ENCODE measurements around the gene ARHGAP33. TPM values are rescaled to one million over a fixed set of nuclear protein-coding genes. Genes with fewer than 3 reads are reported as not detected.

Gene ARHGAP33
- polyA plus RNA-seq, 1 donor from 2014 or later, result 20.5 TPM

DNA sequence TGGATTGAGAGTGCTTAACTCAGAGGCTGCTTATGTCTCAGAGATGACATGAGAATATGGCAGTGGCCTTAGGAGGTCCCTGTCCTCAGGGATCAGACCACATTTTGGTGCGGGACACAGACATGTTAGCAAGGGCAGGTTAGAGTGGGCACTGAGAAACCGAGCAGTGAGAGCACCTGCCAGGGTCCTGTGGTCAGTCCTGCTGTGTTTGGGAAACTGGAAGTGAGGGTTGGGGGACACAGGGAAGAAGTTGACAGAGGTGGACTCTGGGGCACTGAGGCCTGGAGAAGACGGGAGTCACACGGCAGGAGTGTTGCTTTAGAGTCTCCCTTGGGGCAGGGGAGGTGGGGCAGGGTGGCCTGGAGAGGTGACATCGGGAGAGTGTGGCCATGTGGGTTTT, 40.5 kb upstream of the ARHGAP33 start (continued):
- TF ChIP-seq EZH2 (IDR thresholded peaks at IDR 0.05; ENCODE audit: borderline replicate concordance, insufficient read depth, low read length, poor library complexity, severe bottlenecking) (no peak), SMC3 (conservative IDR thresholded peaks at IDR 0.05; ENCODE audit: poor library complexity) (no peak)

DNA sequence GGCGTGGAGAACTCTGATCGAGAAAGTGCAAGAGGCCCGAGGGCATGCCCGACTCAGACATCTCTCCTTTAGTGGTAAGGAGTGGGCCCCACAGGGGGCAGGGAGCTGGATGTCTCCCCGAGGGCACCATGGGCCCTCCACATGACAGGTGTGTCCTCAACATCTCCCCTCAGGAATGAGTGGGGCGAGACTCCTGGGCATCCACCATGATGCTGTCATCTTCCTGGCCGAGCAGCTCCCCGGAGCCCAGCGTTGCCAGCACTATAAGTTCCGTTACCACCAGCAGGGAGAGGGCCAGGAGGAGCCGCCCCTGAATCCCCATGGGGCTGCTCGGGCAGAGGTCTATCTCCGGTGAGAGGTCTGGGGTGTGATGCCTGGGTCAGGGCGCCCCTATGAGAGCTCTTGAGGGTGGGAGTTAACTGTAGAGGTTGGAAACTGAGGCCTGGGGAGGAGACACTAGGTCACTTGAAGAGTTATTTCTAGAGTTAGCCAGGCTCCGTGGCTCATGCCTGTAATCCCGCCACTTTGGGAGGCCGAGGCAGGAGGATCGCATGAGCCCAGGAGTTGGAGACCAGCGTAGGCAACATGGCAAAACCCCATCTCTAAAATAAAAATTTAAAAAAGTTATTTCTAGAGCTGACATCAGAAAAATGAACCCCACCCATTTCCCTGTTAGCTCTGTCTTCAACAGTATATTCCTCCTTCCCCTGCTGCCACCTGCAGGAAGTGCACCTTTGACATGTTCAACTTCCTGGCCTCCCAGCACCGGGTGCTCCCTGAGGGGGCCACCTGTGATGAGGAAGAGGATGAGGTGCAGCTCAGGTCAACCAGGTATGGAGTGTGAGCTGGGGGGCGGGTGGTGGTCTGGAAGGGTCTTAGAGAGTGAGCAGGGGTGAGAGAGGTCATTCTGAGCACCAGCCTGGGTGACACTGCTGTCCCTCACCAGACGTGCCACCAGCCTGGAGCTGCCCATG, 38.2 kb upstream of the ARHGAP33 start:
- no peak overlapping the region for H3K27ac ChIP-seq (ENCODE audit: low read length)
- TF ChIP-seq MXI1 (conservative IDR thresholded peaks at IDR 0.05; ENCODE audit: poor library complexity, severe bottlenecking), result no peak
- TF ChIP-seq TAF1 (IDR thresholded peaks at IDR 0.05; ENCODE audit: low read depth), result no peak
- no peak for TF ChIP-seq EP300 (conservative IDR thresholded peaks at IDR 0.05; ENCODE audit: poor library complexity, severe bottlenecking)
- TF ChIP-seq POLR2AphosphoS5 (IDR thresholded peaks at IDR 0.05), result no peak
- TF ChIP-seq, protein P1, sequence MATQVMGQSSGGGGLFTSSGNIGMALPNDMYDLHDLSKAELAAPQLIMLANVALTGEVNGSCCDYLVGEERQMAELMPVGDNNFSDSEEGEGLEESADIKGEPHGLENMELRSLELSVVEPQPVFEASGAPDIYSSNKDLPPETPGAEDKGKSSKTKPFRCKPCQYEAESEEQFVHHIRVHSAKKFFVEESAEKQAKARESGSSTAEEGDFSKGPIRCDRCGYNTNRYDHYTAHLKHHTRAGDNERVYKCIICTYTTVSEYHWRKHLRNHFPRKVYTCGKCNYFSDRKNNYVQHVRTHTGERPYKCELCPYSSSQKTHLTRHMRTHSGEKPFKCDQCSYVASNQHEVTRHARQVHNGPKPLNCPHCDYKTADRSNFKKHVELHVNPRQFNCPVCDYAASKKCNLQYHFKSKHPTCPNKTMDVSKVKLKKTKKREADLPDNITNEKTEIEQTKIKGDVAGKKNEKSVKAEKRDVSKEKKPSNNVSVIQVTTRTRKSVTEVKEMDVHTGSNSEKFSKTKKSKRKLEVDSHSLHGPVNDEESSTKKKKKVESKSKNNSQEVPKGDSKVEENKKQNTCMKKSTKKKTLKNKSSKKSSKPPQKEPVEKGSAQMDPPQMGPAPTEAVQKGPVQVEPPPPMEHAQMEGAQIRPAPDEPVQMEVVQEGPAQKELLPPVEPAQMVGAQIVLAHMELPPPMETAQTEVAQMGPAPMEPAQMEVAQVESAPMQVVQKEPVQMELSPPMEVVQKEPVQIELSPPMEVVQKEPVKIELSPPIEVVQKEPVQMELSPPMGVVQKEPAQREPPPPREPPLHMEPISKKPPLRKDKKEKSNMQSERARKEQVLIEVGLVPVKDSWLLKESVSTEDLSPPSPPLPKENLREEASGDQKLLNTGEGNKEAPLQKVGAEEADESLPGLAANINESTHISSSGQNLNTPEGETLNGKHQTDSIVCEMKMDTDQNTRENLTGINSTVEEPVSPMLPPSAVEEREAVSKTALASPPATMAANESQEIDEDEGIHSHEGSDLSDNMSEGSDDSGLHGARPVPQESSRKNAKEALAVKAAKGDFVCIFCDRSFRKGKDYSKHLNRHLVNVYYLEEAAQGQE (IDR thresholded peaks at IDR 0.05; ENCODE audit: borderline replicate concordance), result no peak
- TF ChIP-seq RAD21 (conservative IDR thresholded peaks at IDR 0.05), result no peak
- no peak for TF ChIP-seq SMC3 (conservative IDR thresholded peaks at IDR 0.05; ENCODE audit: poor library complexity)
- no peak for TF ChIP-seq EZH2 (IDR thresholded peaks at IDR 0.05; ENCODE audit: borderline replicate concordance, insufficient read depth, low read length, poor library complexity, severe bottlenecking)
- TF ChIP-seq, protein P2, sequence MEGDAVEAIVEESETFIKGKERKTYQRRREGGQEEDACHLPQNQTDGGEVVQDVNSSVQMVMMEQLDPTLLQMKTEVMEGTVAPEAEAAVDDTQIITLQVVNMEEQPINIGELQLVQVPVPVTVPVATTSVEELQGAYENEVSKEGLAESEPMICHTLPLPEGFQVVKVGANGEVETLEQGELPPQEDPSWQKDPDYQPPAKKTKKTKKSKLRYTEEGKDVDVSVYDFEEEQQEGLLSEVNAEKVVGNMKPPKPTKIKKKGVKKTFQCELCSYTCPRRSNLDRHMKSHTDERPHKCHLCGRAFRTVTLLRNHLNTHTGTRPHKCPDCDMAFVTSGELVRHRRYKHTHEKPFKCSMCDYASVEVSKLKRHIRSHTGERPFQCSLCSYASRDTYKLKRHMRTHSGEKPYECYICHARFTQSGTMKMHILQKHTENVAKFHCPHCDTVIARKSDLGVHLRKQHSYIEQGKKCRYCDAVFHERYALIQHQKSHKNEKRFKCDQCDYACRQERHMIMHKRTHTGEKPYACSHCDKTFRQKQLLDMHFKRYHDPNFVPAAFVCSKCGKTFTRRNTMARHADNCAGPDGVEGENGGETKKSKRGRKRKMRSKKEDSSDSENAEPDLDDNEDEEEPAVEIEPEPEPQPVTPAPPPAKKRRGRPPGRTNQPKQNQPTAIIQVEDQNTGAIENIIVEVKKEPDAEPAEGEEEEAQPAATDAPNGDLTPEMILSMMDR (IDR thresholded peaks at IDR 0.05; ENCODE audit: poor library complexity, severe bottlenecking), result no peak
- H3K4me3 ChIP-seq (ENCODE audit: low read length), result no peak overlapping the region

More for the DNA sequence above, 38.2 kb upstream of the ARHGAP33 start:
- Histone ChIP-seq H3K79me2 (replicated peaks; ENCODE audit: insufficient read depth, low read length) (no peaks in the 10 kb centered on the region), H3F3A (ENCODE audit: insufficient read depth, low read length, poor library complexity, severe bottlenecking) (no peaks in the 10 kb centered on the region), H3K9ac (ENCODE audit: low read length) (no peak overlapping the region), H4K20me1 (ENCODE audit: insufficient read depth) (no peaks in the 10 kb centered on the region), H3K4me2 (ENCODE audit: low read length) (no peak overlapping the region), H2AFZ (ENCODE audit: low read depth, low read length) (no peak overlapping the region), H3K36me3 (ENCODE audit: insufficient read depth, low read length) (no peaks in the 10 kb centered on the region), H3K27me3 (ENCODE audit: insufficient read depth, low read depth, low read length) (no peaks in the 10 kb centered on the region), H3K9me2 (ENCODE audit: insufficient read depth, low read length) (no peaks in the 10 kb centered on the region), H3K9me3 (ENCODE audit: low read length) (no peaks in the 10 kb centered on the region)
